ENCODE measurements around the gene USP14.

DNA sequence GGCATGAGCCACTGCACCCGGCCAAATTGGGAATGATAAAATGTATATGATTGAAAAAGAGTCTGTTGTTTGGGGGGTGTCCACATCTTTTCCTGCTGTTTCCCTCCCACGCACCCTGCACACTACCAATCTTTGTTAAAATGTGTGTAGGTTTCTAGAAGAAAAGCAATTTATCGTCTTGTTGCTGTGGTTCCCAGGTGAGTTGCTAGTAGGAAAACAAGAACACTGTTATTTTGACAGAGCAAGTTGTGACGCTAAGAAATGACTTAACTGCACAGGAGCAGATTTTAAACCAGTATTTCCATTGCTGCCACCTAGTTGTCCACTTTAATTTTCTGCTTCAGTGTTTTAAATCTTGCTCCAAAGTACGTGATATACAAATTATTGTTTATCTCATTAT lies 21.0 kb upstream of the USP14 start:
- TF ChIP-seq POLR2AphosphoS5 (IDR thresholded peaks at IDR 0.05) (no peak), POLR2A (IDR thresholded peaks at IDR 0.05) (no peak)
- TF ChIP-seq, protein P1, sequence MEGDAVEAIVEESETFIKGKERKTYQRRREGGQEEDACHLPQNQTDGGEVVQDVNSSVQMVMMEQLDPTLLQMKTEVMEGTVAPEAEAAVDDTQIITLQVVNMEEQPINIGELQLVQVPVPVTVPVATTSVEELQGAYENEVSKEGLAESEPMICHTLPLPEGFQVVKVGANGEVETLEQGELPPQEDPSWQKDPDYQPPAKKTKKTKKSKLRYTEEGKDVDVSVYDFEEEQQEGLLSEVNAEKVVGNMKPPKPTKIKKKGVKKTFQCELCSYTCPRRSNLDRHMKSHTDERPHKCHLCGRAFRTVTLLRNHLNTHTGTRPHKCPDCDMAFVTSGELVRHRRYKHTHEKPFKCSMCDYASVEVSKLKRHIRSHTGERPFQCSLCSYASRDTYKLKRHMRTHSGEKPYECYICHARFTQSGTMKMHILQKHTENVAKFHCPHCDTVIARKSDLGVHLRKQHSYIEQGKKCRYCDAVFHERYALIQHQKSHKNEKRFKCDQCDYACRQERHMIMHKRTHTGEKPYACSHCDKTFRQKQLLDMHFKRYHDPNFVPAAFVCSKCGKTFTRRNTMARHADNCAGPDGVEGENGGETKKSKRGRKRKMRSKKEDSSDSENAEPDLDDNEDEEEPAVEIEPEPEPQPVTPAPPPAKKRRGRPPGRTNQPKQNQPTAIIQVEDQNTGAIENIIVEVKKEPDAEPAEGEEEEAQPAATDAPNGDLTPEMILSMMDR (IDR thresholded peaks at IDR 0.05), result no peak
